Immature natural killer cell (primary cell): ENCODE results near the gene RNGTT. TPM values are rescaled to one million over a fixed set of nuclear protein-coding genes. Genes with fewer than 3 reads are reported as not detected.
"Not testable (repeated sequence)": the region's sequence is repeated elsewhere in the genome, so short reads cannot be mapped to it uniquely, and the experiment has no call there.

Experiments used
- DNase-seq, 3 donors: peaks; one replicate each; pipeline ENCODE4 v3.0.0; 2022; ENCODE audit warnings: mixed read lengths in 1 of 3
- H3K27ac Mint-ChIP-seq, 6 donors: one replicate each; pipeline ENCODE4 v1.8.0; 2020; ENCODE audit warnings: mixed read lengths in 6 of 6, mild to moderate bottlenecking in 5 of 6, inconsistent platforms in 4 of 6, moderate library complexity in 3 of 6
- H3K27me3 Mint-ChIP-seq, 3 donors: one replicate each; pipeline ENCODE4 v1.8.0; 2020 to 2021; ENCODE audit warnings: low read depth in 3 of 3, mild to moderate bottlenecking in 3 of 3, mixed read lengths in 3 of 3, moderate library complexity in 3 of 3, inconsistent platforms in 1 of 3
- H3K36me3 Mint-ChIP-seq, 3 donors: one replicate each; pipeline ENCODE4 v1.8.0; 2020; ENCODE audit warnings: mixed read lengths in 3 of 3, inconsistent platforms in 2 of 3, mild to moderate bottlenecking in 2 of 3
- H3K4me1 Mint-ChIP-seq, 2 donors: one replicate each; pipeline ENCODE4 v1.8.0; 2020; ENCODE audit warnings: inconsistent platforms in 2 of 2, mild to moderate bottlenecking in 2 of 2, mixed read lengths in 2 of 2, moderate library complexity in 1 of 2
- H3K4me3 Mint-ChIP-seq, 5 donors: one replicate each; pipeline ENCODE4 v1.8.0; 2020; ENCODE audit warnings: mild to moderate bottlenecking in 5 of 5, mixed read lengths in 5 of 5, inconsistent platforms in 3 of 5, moderate library complexity in 3 of 5
- H3K9me3 Mint-ChIP-seq, 6 donors: one replicate each; pipeline ENCODE4 v1.8.0; 2020; ENCODE audit warnings: mild to moderate bottlenecking in 6 of 6, mixed read lengths in 6 of 6, inconsistent platforms in 4 of 6, moderate library complexity in 3 of 6
- polyA plus RNA-seq, 3 donors: library from polyadenylated mRNA; unstranded; fragments of 300-500 nt; fragmentation: Illumina TruSeq; gene quantifications; one replicate each; pipeline ENCODE4 v1.2.3, GENCODE V29; 2021

The RNGTT gene
- polyA plus RNA-seq, 3 donors from 2014 or later, result 11.9 to 22.3 (median 18.9) TPM

GRCh38 chr6:88855541-88856147 lies 107.8 kb downstream of the RNGTT start:
- Mint-ChIP-seq H3K4me3 (no peak overlapping the region), H3K36me3 (peaks cover 3 to 11% (median 3%) of the 10 kb centered on the region in 3 donors), H3K4me1 (peaks cover 0 to 5% of the 10 kb centered on the region in 2 donors), H3K27ac (peak overlapping the region in 1 of 6 donors; percentile 32), H3K9me3 (no peaks in the 10 kb centered on the region), H3K27me3 (no peaks in the 10 kb centered on the region)
- no peak for DNase-seq

DNA sequence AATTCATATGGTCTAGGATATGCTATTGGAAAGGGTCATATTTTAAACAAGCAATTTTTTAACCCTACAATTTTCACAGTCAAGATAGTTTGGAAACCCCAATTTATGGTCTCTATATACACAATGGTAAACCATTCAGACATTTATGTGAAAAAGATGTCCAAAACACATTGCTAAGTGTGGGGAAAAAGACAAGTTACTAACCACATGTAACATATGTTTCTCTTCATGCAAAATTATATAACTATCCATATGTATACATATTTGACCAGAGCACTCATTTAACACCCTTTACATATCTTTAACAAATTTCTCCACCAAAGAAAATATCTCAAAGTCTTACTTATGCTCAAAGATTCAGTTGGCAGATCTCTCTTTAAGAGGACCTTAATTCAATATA lies 110.6 kb downstream of the RNGTT start:
- no peaks in the 10 kb centered on the region for H3K9me3 Mint-ChIP-seq
- peaks cover 0 to 5% of the 10 kb centered on the region in 2 donors for H3K4me1 Mint-ChIP-seq
- DNase-seq, result no peak
- H3K4me3 Mint-ChIP-seq, result no peak overlapping the region
- no peak overlapping the region for H3K27ac Mint-ChIP-seq
- peaks cover 3 to 11% (median 3%) of the 10 kb centered on the region in 3 donors for H3K36me3 Mint-ChIP-seq
- no peaks in the 10 kb centered on the region for H3K27me3 Mint-ChIP-seq

DNA sequence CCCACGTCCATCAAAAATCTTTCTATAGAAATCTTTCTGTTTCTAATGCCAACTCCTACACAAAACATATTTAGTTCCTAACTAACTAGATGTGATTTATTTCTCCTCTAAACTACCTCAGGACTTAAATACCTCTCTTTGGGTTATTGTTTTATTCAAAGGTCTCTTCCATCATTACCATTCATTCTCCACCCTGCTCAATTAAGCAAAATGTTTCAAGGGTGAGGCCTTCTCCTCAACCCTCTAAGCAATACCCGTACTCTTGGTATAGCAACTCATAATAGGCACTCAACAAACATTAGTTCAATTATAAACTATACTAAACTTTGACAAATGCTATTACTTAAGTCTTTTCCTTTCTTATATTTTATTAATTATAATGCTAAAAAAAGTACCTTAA lies 111.4 kb downstream of the RNGTT start:
- no peaks in the 10 kb centered on the region for H3K27me3 Mint-ChIP-seq
- no peaks in the 10 kb centered on the region for H3K9me3 Mint-ChIP-seq
- peaks cover 3 to 11% (median 3%) of the 10 kb centered on the region in 3 donors for H3K36me3 Mint-ChIP-seq
- H3K4me3 Mint-ChIP-seq, result no peak overlapping the region
- H3K4me1 Mint-ChIP-seq, result peaks cover 0 to 5% of the 10 kb centered on the region in 2 donors
- peak overlapping the region in 1 of 6 donors; percentile 17 for H3K27ac Mint-ChIP-seq
- DNase-seq, result no peak

- H3K27ac Mint-ChIP-seq, result peak overlapping the region in 2 of 6 donors; percentile 46 to 61
- peaks cover 3 to 9% (median 3%) of the 10 kb centered on the region in 3 donors for H3K36me3 Mint-ChIP-seq
- no peak overlapping the region for H3K4me3 Mint-ChIP-seq
- no peaks in the 10 kb centered on the region for H3K4me1 Mint-ChIP-seq
- H3K9me3 Mint-ChIP-seq, result no peaks in the 10 kb centered on the region
- no peak for DNase-seq
- H3K27me3 Mint-ChIP-seq, result no peaks in the 10 kb centered on the region
Measured at GRCh38 chr6:88848870-88849269, 114.5 kb downstream of the RNGTT start.

DNA sequence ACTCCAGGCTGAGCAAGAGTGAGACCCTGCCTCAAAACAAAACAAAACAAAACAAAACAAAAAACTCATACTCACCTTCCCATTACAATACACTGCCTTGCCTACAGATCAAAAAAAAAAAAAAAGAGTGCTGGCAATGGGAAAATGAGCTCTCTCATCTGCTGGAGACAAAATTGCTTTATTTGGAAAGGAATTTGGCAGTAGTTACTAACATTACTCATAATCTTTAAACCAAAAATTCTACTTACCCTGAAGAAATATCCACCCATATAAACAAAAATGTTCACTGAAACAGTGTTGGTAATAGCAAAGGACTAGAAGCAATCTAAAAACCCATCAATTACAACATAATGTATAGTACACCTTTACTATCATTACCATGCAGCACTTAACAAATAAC lies 120.4 kb downstream of the RNGTT start:
- no peaks in the 10 kb centered on the region for H3K27me3 Mint-ChIP-seq

DNA sequence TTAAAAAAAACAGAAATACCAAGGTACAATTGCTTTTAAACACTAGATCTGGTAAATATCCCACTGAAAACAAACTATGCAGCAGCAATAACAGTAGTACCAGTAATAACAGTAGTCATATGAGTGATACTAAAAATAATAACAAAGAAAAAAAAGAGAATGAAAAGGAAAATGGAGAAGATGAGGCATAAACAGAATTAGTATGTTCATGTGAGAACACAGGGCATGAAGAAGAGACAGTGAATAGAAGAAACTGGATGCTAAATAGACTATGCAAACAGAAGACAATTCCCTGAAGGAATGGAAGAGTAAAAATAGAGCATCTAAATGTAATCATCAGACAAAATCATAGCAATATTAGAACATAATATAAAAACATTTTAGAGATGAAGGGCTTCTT lies 121.1 kb downstream of the RNGTT start:
- Mint-ChIP-seq H3K27me3 (no peaks in the 10 kb centered on the region), H3K4me3 (no peak overlapping the region), H3K36me3 (peaks cover 12 to 32% (median 15%) of the 10 kb centered on the region in 3 donors), H3K27ac (peak overlapping the region in 1 of 6 donors; percentile 63), H3K4me1 (no peaks in the 10 kb centered on the region), H3K9me3 (no peaks in the 10 kb centered on the region)
- no peak for DNase-seq

More for the DNA sequence above, 120.4 kb downstream of the RNGTT start:
- Mint-ChIP-seq H3K36me3 (peaks cover 12 to 32% (median 15%) of the 10 kb centered on the region in 3 donors), H3K9me3 (no peaks in the 10 kb centered on the region), H3K27ac (no peak overlapping the region), H3K4me1 (no peaks in the 10 kb centered on the region), H3K4me3 (no peak overlapping the region)
- no peak for DNase-seq

- H3K27me3 Mint-ChIP-seq, result no peaks in the 10 kb centered on the region
- H3K36me3 Mint-ChIP-seq, result peaks cover 19 to 38% (median 19%) of the 10 kb centered on the region in 3 donors
- H3K4me3 Mint-ChIP-seq, result no peak overlapping the region
- DNase-seq, result no peak
- no peak overlapping the region for H3K27ac Mint-ChIP-seq
- peaks cover 0 to 6% (median 0%) of the 10 kb centered on the region in 6 donors for H3K9me3 Mint-ChIP-seq
- no peaks in the 10 kb centered on the region for H3K4me1 Mint-ChIP-seq
Measured at GRCh38 chr6:88840796-88841539, 122.5 kb downstream of the RNGTT start.

- Mint-ChIP-seq H3K9me3 (peaks cover 0 to 10% (median 4%) of the 10 kb centered on the region in 6 donors), H3K27ac (no peak overlapping the region), H3K4me3 (no peak overlapping the region), H3K4me1 (no peaks in the 10 kb centered on the region), H3K27me3 (no peaks in the 10 kb centered on the region), H3K36me3 (peaks cover 23 to 44% (median 24%) of the 10 kb centered on the region in 3 donors)
- DNase-seq, result no peak
Measured at GRCh38 chr6:88840289-88840688, 123.1 kb downstream of the RNGTT start.

DNA sequence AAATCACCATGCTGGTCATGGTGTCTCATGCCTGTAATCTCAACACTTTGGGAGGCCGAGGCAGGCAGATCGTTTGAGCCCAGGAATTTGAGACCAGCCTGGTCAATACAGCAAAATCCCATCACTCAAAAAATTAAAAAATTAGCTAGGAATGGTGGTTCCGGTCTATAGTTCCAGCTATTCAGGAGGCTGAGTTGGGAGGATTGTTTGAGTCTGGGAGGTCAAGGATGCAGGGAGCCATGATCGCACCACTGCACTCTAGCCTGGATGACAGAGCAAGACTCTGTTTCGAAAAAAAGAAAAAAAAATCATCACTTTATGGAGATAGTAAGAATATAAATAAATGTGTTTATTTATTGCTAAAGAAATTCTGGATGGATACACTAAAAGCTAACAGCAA lies 124.1 kb downstream of the RNGTT start:
- no peaks in the 10 kb centered on the region for H3K27me3 Mint-ChIP-seq

DNA sequence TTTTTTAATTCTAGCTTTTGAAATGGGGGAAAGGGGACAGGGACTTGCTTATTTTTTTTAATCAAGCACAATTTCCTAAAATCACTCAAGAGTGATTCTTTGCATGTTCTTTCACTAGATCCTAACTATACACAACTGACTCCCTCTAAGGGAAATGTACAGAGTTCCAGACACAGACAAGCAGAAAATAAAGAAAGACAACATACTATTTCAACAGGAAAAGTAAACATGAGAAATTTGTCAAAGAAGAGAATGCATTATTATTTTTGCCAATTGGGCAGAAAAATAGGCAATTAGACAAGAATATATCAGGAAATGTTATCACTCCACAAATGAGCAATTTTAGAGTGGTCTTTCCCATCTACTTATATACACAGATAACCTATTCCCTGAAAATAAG lies 128.2 kb downstream of the RNGTT start:
- no peaks in the 10 kb centered on the region for H3K27me3 Mint-ChIP-seq
- DNase-seq, result no peak
- peaks cover 18 to 53% (median 47%) of the 10 kb centered on the region in 6 donors for H3K9me3 Mint-ChIP-seq
- H3K4me3 Mint-ChIP-seq, result no peak overlapping the region
- H3K36me3 Mint-ChIP-seq, result peaks cover 47 to 62% (median 57%) of the 10 kb centered on the region in 3 donors
- H3K4me1 Mint-ChIP-seq, result peaks cover 4 to 16% of the 10 kb centered on the region in 2 donors
- H3K27ac Mint-ChIP-seq, result no peak overlapping the region

More for the DNA sequence above, 124.1 kb downstream of the RNGTT start:
- no peak for DNase-seq
- H3K4me3 Mint-ChIP-seq, result no peak overlapping the region
- H3K9me3 Mint-ChIP-seq, result peaks cover 2 to 20% (median 11%) of the 10 kb centered on the region in 6 donors
- H3K27ac Mint-ChIP-seq, result no peak overlapping the region
- H3K36me3 Mint-ChIP-seq, result peaks cover 31 to 49% (median 31%) of the 10 kb centered on the region in 3 donors
- no peaks in the 10 kb centered on the region for H3K4me1 Mint-ChIP-seq

- H3K27ac Mint-ChIP-seq, DNase-seq, H3K27me3 Mint-ChIP-seq, H3K4me3 Mint-ChIP-seq: not testable (repeated sequence)
- Mint-ChIP-seq H3K9me3 (peaks cover 22 to 62% (median 55%) of the 10 kb centered on the region in 6 donors), H3K4me1 (peaks cover 12 to 30% of the 10 kb centered on the region in 2 donors), H3K36me3 (peaks cover 59 to 74% (median 72%) of the 10 kb centered on the region in 3 donors)
Measured at GRCh38 chr6:88833071-88833470, 130.3 kb downstream of the RNGTT start.

- peaks cover 18 to 43% of the 10 kb centered on the region in 2 donors for H3K4me1 Mint-ChIP-seq
- H3K27me3 Mint-ChIP-seq, H3K27ac Mint-ChIP-seq, DNase-seq, H3K4me3 Mint-ChIP-seq: not testable (repeated sequence)
- peaks cover 38 to 45% (median 44%) of the 10 kb centered on the region in 3 donors for H3K36me3 Mint-ChIP-seq
- peaks cover 18 to 35% (median 28%) of the 10 kb centered on the region in 6 donors for H3K9me3 Mint-ChIP-seq
Measured at GRCh38 chr6:88827599-88827998, 135.8 kb downstream of the RNGTT start.

DNA sequence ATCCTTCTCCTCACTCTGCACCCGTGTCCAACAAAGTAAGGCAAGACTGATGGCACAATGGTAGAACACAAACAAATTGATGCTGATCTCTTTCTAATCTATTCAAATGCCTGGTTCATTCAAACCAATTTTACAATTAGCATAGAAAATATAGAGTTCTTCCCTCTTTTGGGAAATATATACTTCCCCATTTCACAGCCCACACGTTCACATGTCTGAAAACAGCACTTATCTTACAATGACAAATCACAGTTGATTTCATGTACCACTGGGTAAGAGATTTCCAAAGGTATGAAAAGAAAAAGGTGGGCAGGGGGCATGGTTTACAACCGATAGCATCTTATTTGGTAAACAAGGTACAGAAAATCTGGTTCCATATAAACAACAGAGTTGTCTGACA lies 137.6 kb downstream of the RNGTT start:
- peaks cover 25 to 28% (median 27%) of the 10 kb centered on the region in 3 donors for H3K36me3 Mint-ChIP-seq
- peaks cover 14 to 33% of the 10 kb centered on the region in 2 donors for H3K4me1 Mint-ChIP-seq

DNA sequence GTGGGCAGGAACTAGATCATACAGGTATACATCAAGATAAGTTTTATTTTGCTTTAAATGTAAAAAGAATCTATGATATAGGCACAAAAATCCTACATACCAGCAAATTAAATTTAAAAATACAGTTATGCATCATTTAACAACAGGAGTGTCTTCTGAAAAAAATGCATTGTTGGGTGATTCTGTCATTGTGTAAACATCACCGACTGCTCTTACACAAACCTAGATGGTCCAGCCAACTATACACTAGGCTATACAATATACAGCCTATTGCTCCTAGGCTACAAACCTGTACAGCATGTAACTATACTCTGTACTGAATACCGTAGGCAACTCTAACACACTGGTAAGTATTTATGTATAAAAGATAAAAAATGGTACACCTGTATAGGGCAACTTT lies 139.4 kb downstream of the RNGTT start:
- no peak for DNase-seq
- Mint-ChIP-seq H3K36me3 (peaks cover 7 to 11% (median 10%) of the 10 kb centered on the region in 3 donors), H3K9me3 (peaks cover 0 to 4% (median 0%) of the 10 kb centered on the region in 6 donors), H3K27me3 (no peaks in the 10 kb centered on the region), H3K27ac (no peak overlapping the region), H3K4me1 (peaks cover 22 to 31% of the 10 kb centered on the region in 2 donors), H3K4me3 (no peak overlapping the region)

More for the DNA sequence above, 137.6 kb downstream of the RNGTT start:
- no peaks in the 10 kb centered on the region for H3K27me3 Mint-ChIP-seq
- no peak overlapping the region for H3K4me3 Mint-ChIP-seq
- no peak overlapping the region for H3K27ac Mint-ChIP-seq
- H3K9me3 Mint-ChIP-seq, result peaks cover 6 to 18% (median 13%) of the 10 kb centered on the region in 6 donors
- DNase-seq, result no peak
